Measurements from ENCODE around the gene DCDC2. TPM values are rescaled to one million over a fixed set of nuclear protein-coding genes. Genes with fewer than 3 reads are reported as not detected.

Gene DCDC2
- total RNA-seq, 1 donor from 2014 or later = 4.5 TPM

DNA sequence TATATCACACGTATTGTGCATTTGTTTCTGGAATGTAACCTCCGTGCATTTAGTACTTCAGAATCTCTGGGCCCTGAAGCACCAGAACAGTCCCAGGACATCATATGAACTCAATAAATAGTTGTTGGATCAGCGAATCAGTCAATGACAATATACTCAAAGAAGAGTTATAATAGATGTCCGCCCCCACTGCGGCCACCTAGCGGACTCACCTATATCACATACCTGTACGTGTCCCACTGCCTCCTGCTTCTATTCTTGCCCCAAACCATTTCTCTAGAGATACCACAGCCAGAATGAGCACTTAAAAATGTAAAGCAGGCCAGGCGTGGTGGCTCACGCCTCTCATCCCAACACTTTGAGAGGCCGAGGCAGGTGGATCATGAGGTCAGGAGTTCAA is 73.9 kb downstream of the DCDC2 start:
- H3K27ac Mint-ChIP-seq (ENCODE audit: unreplicated experiment) = no peak overlapping the region
- H3K9ac ChIP-seq (ENCODE audit: low read length) = no peak overlapping the region
- H3K4me3 Mint-ChIP-seq (ENCODE audit: unreplicated experiment) = no peak overlapping the region

GRCh38 chr6:24283043-24283985 is 74.5 kb downstream of the DCDC2 start:
- peaks cover 5% of the 10 kb centered on the region for H3K27me3 ChIP-seq (ENCODE audit: insufficient read depth, low read length)
- no peaks in the 10 kb centered on the region for H4K20me1 ChIP-seq (ENCODE audit: insufficient read depth, low read length)
- no peaks in the 10 kb centered on the region for H3K36me3 ChIP-seq (ENCODE audit: insufficient read depth, low read length)
- no peaks in the 10 kb centered on the region for H3K9me3 ChIP-seq (ENCODE audit: insufficient read depth, low read depth, low read length)
- Mint-ChIP-seq H3K27ac (ENCODE audit: unreplicated experiment) (peak overlapping the region; percentile 67), H3K36me3 (ENCODE audit: low read depth, unreplicated experiment) (no peaks in the 10 kb centered on the region), H3K9me3 (ENCODE audit: unreplicated experiment) (peaks cover 1% of the 10 kb centered on the region), H3K27me3 (ENCODE audit: low read depth, unreplicated experiment) (peaks cover 3% of the 10 kb centered on the region), H3K4me1 (ENCODE audit: low read depth, unreplicated experiment) (no peaks in the 10 kb centered on the region), H3K4me3 (ENCODE audit: unreplicated experiment) (peak overlapping the region; percentile 74)
- no peak overlapping the region for H2AFZ ChIP-seq (ENCODE audit: low read depth, low read length)
- peaks cover 6% of the 10 kb centered on the region for H3K4me1 ChIP-seq (ENCODE audit: insufficient read depth, low read length)
- H3K9ac ChIP-seq (ENCODE audit: low read length) = no peak overlapping the region
- peak; percentile 79 for TF ChIP-seq CTCF (IDR thresholded peaks at IDR 0.05; ENCODE audit: insufficient read depth, low read depth, low read length)
- TF ChIP-seq EZH2 (IDR thresholded peaks at IDR 0.05; ENCODE audit: insufficient read depth, low read length) = no peak
- no peak overlapping the region for H3K27ac ChIP-seq (ENCODE audit: low read depth, low read length)
- peak overlapping the region; percentile 68 for H3K4me2 ChIP-seq (ENCODE audit: low read length)
- H3K4me3 ChIP-seq (ENCODE audit: insufficient read depth, low read depth, low read length) = peak overlapping the region; percentile 21
- no peaks in the 10 kb centered on the region for H3K79me2 ChIP-seq (ENCODE audit: insufficient read depth, low read length)
- DNase-seq (ENCODE audit: low read depth) (peak; percentile 75), FAIRE-seq (peak; percentile 26)

More for the DNA sequence above, 73.9 kb downstream of the DCDC2 start:
- TF ChIP-seq EZH2 (IDR thresholded peaks at IDR 0.05; ENCODE audit: insufficient read depth, low read length) = no peak
- TF ChIP-seq CTCF (IDR thresholded peaks at IDR 0.05; ENCODE audit: insufficient read depth, low read depth, low read length) = no peak
- Histone ChIP-seq H3K79me2 (ENCODE audit: insufficient read depth, low read length) (no peaks in the 10 kb centered on the region), H4K20me1 (ENCODE audit: insufficient read depth, low read length) (no peaks in the 10 kb centered on the region), H3K4me2 (ENCODE audit: low read length) (peak overlapping the region; percentile 68), H3K36me3 (ENCODE audit: insufficient read depth, low read length) (no peaks in the 10 kb centered on the region), H2AFZ (ENCODE audit: low read depth, low read length) (no peak overlapping the region), H3K4me1 (ENCODE audit: insufficient read depth, low read length) (peaks cover 6% of the 10 kb centered on the region), H3K27ac (ENCODE audit: low read depth, low read length) (no peak overlapping the region), H3K27me3 (ENCODE audit: insufficient read depth, low read length) (peaks cover 2% of the 10 kb centered on the region), H3K9me3 (ENCODE audit: insufficient read depth, low read depth, low read length) (no peaks in the 10 kb centered on the region), H3K4me3 (ENCODE audit: insufficient read depth, low read depth, low read length) (no peak overlapping the region)
- H3K4me1 Mint-ChIP-seq (ENCODE audit: low read depth, unreplicated experiment) = no peaks in the 10 kb centered on the region
- H3K36me3 Mint-ChIP-seq (ENCODE audit: low read depth, unreplicated experiment) = no peaks in the 10 kb centered on the region
- DNase-seq (ENCODE audit: low read depth) (no peak), FAIRE-seq (no peak)
- peaks cover 1% of the 10 kb centered on the region for H3K9me3 Mint-ChIP-seq (ENCODE audit: unreplicated experiment)
- no peaks in the 10 kb centered on the region for H3K27me3 Mint-ChIP-seq (ENCODE audit: low read depth, unreplicated experiment)
